GM19455 (cell line): ENCODE measurements around the gene ADAMTSL2.

Experiments
- ATAC-seq: cut with Tn5 transposase; IDR thresholded peaks from one replicate; pipeline ENCODE4 v1.9.1; 2021; ENCODE audit not compliant: unreplicated experiment

The ADAMTSL2 gene

GRCh38 chr9:133499892-133500270 is 34.6 kb upstream of the ADAMTSL2 start:
- no peak for ATAC-seq

- ATAC-seq, result no peak
Observed at GRCh38 chr9:133502112-133502511, 32.4 kb upstream of the ADAMTSL2 start.

GRCh38 chr9:133505186-133505830 is 29.2 kb upstream of the ADAMTSL2 start:
- ATAC-seq, result no peak

GRCh38 chr9:133505901-133506652 is 28.4 kb upstream of the ADAMTSL2 start:
- ATAC-seq, result no peak

- ATAC-seq, result no peak
Observed at GRCh38 chr9:133506653-133507038, 27.9 kb upstream of the ADAMTSL2 start.

GRCh38 chr9:133507246-133507965 is 27.1 kb upstream of the ADAMTSL2 start:
- no peak for ATAC-seq

GRCh38 chr9:133508046-133508445 is 26.5 kb upstream of the ADAMTSL2 start:
- no peak for ATAC-seq

GRCh38 chr9:133509179-133510083 is 25.1 kb upstream of the ADAMTSL2 start:
- no peak for ATAC-seq

GRCh38 chr9:133510926-133511505 is 23.5 kb upstream of the ADAMTSL2 start:
- no peak for ATAC-seq

- no peak for ATAC-seq
Observed at GRCh38 chr9:133511607-133512006, 22.9 kb upstream of the ADAMTSL2 start.

GRCh38 chr9:133512253-133513213 is 22.0 kb upstream of the ADAMTSL2 start:
- no peak for ATAC-seq

GRCh38 chr9:133513214-133514100 is 21.0 kb upstream of the ADAMTSL2 start:
- ATAC-seq, result no peak

- ATAC-seq, result no peak
Observed at GRCh38 chr9:133514460-133515239, 19.9 kb upstream of the ADAMTSL2 start.

GRCh38 chr9:133515240-133515610 is 19.3 kb upstream of the ADAMTSL2 start:
- no peak for ATAC-seq

- no peak for ATAC-seq
Observed at GRCh38 chr9:133515615-133516255, 18.8 kb upstream of the ADAMTSL2 start.

GRCh38 chr9:133516256-133516960 is 18.1 kb upstream of the ADAMTSL2 start:
- no peak for ATAC-seq

GRCh38 chr9:133516961-133517350 is 17.5 kb upstream of the ADAMTSL2 start:
- ATAC-seq, result no peak
